ENCODE measurements around the gene FOXP1. TPM values are rescaled to one million over a fixed set of nuclear protein-coding genes. Genes with fewer than 3 reads are reported as not detected.

FOXP1 gene
- total RNA-seq, 1 donor from 2014 or later: 33.2 TPM

- Histone ChIP-seq H3K4me3 (ENCODE audit: low read depth, low read length) (no peak overlapping the region), H3K27me3 (ENCODE audit: control insufficient read depth, insufficient read depth, low read length) (no peaks in the 10 kb centered on the region), H3K36me3 (ENCODE audit: control insufficient read depth, insufficient read depth, low read length) (no peaks in the 10 kb centered on the region)
- no peak for TF ChIP-seq CTCF (IDR thresholded peaks at IDR 0.05; ENCODE audit: insufficient read depth, low read length, severe bottlenecking)
- DNase-seq (ENCODE audit: low read depth): peak; percentile 91
- no peak for FAIRE-seq
Observed at GRCh38 chr3:71195492-71195891, 388.0 kb downstream of the FOXP1 start.

GRCh38 chr3:71194785-71195184, 388.7 kb downstream of the FOXP1 start:
- H3K36me3 ChIP-seq (ENCODE audit: control insufficient read depth, insufficient read depth, low read length): no peaks in the 10 kb centered on the region
- FAIRE-seq: no peak
- DNase-seq (ENCODE audit: low read depth): no peak
- no peak overlapping the region for H3K4me3 ChIP-seq (ENCODE audit: low read depth, low read length)
- TF ChIP-seq CTCF (IDR thresholded peaks at IDR 0.05; ENCODE audit: insufficient read depth, low read length, severe bottlenecking): no peak
- no peaks in the 10 kb centered on the region for H3K27me3 ChIP-seq (ENCODE audit: control insufficient read depth, insufficient read depth, low read length)

GRCh38 chr3:71191031-71191482, 392.5 kb downstream of the FOXP1 start:
- DNase-seq (ENCODE audit: low read depth) (peak; percentile 15), FAIRE-seq (no peak)
- no peaks in the 10 kb centered on the region for H3K27me3 ChIP-seq (ENCODE audit: control insufficient read depth, insufficient read depth, low read length)
- no peak overlapping the region for H3K4me3 ChIP-seq (ENCODE audit: low read depth, low read length)
- no peak for TF ChIP-seq CTCF (IDR thresholded peaks at IDR 0.05; ENCODE audit: insufficient read depth, low read length, severe bottlenecking)
- H3K36me3 ChIP-seq (ENCODE audit: control insufficient read depth, insufficient read depth, low read length): no peaks in the 10 kb centered on the region

- Histone ChIP-seq H3K4me3 (ENCODE audit: low read depth, low read length) (no peak overlapping the region), H3K36me3 (ENCODE audit: control insufficient read depth, insufficient read depth, low read length) (no peaks in the 10 kb centered on the region), H3K27me3 (ENCODE audit: control insufficient read depth, insufficient read depth, low read length) (no peaks in the 10 kb centered on the region)
- DNase-seq (ENCODE audit: low read depth) (peak; percentile 32), FAIRE-seq (no peak)
- no peak for TF ChIP-seq CTCF (IDR thresholded peaks at IDR 0.05; ENCODE audit: insufficient read depth, low read length, severe bottlenecking)
Observed at GRCh38 chr3:71189480-71189879, 394.0 kb downstream of the FOXP1 start.

GRCh38 chr3:71187715-71188114, 395.8 kb downstream of the FOXP1 start:
- FAIRE-seq (no peak), DNase-seq (ENCODE audit: low read depth) (no peak)
- Histone ChIP-seq H3K27me3 (ENCODE audit: control insufficient read depth, insufficient read depth, low read length) (no peaks in the 10 kb centered on the region), H3K4me3 (ENCODE audit: low read depth, low read length) (no peak overlapping the region), H3K36me3 (ENCODE audit: control insufficient read depth, insufficient read depth, low read length) (no peaks in the 10 kb centered on the region)
- TF ChIP-seq CTCF (IDR thresholded peaks at IDR 0.05; ENCODE audit: insufficient read depth, low read length, severe bottlenecking): no peak

GRCh38 chr3:71186801-71187200, 396.7 kb downstream of the FOXP1 start:
- FAIRE-seq (no peak), DNase-seq (ENCODE audit: low read depth) (peak; percentile 70)

More at GRCh38 chr3:71186801-71187200, 396.7 kb downstream of the FOXP1 start:
- H3K36me3 ChIP-seq (ENCODE audit: control insufficient read depth, insufficient read depth, low read length): no peaks in the 10 kb centered on the region
- no peak overlapping the region for H3K4me3 ChIP-seq (ENCODE audit: low read depth, low read length)
- TF ChIP-seq CTCF (IDR thresholded peaks at IDR 0.05; ENCODE audit: insufficient read depth, low read length, severe bottlenecking): no peak
- no peaks in the 10 kb centered on the region for H3K27me3 ChIP-seq (ENCODE audit: control insufficient read depth, insufficient read depth, low read length)

All from bronchial epithelial cell (primary cell).